Embryonic facial prominence (tissue), 1 donor: ENCODE results near the gene RAB17.

Experiments used
- DNase-seq: peaks from one replicate; pipeline ENCODE4 v3.0.0-alpha.2; 2016; ENCODE audit errors: extremely low spot score

Gene RAB17, protein sequence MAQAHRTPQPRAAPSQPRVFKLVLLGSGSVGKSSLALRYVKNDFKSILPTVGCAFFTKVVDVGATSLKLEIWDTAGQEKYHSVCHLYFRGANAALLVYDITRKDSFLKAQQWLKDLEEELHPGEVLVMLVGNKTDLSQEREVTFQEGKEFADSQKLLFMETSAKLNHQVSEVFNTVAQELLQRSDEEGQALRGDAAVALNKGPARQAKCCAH

DNA sequence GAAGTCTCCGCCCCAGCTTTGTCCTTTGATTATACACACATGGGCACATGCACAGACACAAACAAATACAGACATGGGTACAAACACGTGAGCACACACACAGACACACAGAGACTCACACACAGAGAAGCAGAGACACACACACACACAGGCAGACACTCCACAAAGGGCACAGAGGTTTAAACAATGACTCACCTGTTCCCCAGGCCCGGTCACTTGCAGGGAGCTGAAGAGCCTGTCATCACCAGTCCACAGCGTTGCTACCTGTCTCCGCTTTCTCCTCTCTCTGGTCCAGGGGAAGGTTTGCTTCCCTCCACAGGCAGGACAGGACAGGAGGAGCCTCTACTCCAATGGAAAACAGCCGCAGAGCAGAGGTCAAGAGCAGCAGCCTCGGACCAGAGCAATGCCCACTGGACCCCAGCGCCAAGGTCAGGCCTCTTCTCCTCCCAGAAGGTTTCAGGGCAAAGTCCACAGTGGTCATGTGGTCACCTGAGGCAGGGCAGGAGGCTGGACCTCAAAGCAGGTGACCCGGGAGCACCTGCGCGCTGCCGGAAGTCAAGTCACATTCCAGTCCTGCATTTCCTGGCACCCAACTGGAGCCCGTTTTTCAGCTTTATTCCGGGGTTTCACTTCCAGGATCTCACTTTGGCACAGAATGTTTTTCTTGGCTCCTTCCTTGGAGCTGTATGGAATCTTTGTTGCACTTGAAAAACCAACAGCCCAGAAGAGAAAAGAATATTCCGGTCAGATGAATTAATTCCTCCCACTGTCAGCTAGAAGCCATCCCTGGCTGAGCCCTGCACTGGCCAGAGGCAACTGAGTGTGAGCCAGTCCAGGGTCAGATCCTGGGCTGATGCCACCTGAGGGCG, at the start of gene RAB17:
TSS of gene RAB17 (minus strand) at position 463 of the 869 bp plus-strand sequence. CDS start 4,580 bp downstream, outside the sequence.
- no peak for DNase-seq

DNA sequence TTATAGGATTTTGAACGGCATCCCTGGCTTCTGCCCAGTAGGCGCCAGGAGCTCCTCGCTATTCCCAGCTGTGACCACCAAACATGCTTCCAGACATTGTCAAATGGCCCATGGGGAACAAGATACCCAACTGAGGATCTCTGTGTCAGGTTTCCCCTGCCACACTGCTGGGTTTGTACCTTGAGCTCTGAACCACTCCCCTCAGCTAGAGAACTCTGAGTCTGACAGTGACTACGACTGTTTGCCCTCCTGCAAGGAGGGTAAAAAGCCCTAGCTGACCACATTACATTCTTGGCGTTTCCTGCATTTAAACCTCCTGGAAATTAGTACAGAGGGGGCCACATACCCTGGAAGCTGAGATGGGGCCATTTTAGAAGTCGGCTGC, 49.3 kb upstream of the RAB17 start:
- no peak for DNase-seq

DNA sequence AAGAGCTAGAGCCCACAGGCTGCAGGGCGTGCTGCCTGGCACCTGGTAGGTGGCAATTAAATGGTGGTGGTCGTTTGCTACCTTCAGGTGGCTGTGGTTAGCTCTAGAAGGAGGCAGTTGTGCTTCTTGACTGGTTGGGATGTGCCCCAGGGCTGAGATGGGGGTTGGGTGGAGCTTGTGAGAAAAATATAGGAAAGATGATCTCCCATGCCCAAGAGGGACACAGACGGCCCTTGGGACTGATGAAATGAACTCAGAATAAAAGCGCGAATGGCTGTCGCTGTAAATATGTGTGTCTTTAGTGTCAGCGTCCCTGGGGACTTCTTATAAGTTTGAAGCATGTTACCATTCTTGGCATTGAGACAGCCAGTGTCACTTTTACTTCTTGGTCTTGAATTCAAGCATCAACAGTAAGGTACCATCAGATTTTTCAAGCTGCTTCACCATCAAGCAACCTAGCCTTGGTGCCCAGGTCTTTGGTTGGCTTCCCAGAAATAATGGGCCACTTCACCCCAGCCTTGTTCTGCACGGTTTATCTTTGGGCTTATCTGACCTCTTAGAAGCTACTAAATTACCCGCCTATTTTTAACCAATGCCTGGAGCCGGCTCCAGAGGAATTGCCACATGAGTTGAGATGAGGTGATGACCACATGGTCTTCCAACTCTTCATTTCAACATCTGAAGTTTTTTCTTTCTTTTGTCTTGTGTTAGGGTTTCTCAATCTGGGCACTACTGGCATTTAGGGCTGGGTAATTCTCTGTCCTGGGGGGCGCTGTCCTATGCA, 48.7 kb upstream of the RAB17 start:
- DNase-seq: no peak

DNA sequence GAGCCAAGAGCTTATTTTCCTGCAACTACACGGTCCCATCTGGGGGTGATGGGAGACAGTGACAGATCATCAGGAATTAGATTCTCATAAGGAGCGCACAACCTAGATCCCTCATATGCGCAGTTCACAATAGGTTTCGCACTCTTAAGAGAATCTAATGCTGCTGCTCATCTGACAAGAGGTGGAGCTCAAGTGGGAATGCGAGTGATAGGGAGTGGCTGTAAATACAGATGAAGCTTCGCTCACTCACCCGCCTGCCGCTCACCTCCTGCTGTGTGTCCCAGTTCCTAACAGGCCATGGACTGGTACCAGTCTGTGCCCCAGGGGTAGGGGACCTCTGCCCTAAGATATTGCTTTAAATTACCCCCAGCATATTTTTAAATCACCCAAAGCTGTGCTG, 47.6 kb upstream of the RAB17 start:
- no peak for DNase-seq

DNA sequence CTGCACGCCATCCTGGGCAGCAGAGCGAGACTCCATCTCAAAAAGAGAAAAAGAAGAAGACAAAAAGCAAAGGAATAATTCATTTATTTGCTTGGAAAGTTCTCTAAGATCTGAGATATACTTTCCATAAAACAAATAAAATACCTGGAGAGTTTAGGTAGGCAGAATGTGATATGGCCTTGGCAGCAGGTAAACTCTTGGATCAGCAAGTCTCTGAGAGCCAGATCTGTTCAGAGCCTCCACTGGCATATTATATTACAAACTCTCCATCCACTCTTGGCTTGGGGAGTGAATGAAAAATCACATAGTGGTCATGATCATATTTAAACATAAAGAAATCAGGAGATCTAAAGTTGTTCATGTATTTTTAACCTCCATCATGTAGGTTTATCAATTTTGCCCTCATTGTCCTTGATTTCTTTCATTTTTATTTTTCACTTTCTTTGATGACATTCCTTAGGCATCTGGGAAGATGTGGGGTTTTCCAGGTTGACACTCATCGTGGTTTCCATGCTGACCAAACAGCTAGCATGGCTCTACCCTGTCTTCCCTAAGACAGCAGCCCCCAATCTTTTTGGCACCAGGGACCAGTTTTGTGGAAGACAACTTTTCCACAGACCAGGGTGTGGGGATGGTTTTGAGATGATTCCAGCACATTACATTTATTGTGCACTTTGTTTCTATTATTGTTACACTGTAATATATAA, 47.0 kb upstream of the RAB17 start:
- no peak for DNase-seq

DNA sequence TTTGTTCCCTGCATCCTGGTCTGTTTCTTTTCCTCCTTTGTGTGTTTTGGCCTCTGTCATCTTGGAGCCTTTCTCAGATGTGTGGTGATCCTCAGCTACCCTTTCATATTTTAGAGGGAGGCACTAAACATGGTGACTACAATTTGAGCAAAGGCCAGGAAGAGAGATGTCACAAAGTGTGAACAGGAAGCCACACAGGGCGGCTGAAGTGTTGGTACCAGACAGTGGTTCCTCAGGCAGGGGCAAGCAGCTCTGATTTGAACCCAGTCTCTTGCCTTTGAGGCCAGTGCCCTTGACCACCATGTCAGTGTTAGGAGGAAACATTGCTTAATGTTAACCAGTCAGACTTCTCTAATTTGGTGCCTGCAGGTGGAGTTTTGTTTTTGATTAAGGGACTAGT, 46.0 kb upstream of the RAB17 start:
- DNase-seq: no peak

DNA sequence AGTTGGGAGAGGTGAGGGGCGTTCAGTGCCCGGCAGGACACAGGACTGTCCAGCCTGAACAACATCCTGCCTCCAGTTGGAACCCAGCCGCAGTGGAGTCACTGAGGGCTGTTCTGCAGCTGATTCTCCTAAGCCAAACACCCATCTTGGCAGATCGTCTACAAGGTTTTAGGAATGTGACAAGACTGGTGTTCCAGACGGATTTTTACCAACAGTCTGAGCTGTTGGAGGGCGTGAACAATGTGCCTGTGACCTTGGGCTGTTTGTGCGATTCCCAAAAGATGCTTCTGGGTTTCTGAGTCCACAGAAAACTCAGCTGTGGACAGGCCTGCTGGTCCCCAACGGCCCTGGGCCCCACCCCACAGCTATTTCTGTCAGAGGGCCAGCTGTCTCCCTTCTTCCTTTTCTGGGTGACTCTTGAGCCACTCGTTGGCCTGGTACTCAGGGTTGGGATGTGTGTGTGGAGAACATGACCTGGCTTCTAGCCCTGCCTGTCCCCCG, 42.6 kb upstream of the RAB17 start:
- no peak for DNase-seq

DNA sequence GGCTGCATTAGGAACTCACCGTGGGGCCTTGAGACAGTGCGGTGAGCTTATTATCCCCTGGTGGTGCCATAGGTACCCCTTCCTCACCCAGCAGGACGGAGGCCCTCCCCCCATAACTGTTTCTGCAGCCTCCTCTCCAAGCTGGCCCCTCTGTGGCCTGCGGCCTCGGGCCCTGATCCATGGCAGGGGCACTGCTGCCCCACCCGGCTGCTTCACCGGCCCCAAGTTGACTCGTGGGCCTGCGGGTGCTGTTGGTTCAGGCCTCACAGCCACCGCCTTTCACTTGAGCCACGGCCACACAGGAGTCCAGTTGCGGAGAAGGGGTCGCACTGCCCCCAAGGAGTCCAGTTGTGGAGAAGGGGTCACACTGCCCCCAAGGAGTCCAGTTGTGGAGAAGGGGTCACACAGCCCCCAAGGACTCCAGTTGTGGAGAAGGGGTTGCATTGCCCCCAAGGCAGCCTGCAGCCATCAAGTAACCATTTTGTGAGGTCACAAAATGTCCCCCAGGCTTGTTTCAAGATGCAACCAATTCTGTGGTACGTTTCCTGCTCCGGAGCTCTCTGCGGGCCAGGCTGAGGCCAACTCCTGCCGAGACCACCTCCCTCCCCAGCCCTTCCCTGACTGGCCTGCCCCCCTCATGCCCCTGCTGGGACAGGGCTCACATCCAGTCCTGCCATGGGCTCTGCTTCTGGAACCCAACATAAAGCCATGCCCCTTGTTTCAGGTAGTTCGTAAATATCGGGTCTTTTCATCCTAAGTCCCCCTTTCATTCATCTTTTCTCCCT, 41.5 kb upstream of the RAB17 start:
- no peak for DNase-seq

DNA sequence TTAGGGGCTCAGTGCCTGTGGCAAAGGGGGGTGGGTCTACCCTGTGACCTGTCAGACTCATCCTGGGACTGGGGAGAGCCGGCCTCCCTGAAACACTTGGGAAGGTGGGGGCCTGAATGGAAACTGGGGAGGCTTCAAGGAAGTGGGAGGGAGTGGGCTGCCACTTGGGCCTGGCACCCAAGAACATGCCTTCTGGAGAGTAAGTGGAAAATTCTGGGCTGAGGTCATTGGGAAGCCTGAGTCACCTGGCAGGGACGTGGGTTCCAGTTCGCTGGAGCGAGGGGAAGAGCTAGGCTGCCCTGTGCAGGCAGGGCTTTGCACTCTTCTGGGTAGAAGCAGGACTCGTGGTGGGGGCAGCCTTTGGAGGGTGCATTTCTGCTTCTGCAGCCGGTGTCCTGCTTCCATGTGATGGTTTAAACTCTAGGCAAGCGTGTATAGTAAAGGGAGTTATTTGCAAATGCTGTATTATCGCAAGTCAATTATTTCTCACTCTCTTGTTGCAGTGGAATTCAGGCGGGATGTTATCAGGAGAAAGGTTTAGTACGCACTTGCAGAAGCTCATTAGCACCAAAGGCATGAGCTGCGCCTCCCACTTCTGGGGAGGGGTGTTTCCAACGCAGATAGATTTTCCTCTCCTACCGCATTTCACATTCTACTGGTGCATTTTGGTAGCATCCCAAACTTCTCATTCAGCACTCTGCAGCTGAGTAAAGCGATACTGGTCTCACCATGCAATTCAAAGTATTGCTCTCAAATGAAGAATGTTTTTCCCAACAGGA, 40.7 kb upstream of the RAB17 start:
- no peak for DNase-seq

DNA sequence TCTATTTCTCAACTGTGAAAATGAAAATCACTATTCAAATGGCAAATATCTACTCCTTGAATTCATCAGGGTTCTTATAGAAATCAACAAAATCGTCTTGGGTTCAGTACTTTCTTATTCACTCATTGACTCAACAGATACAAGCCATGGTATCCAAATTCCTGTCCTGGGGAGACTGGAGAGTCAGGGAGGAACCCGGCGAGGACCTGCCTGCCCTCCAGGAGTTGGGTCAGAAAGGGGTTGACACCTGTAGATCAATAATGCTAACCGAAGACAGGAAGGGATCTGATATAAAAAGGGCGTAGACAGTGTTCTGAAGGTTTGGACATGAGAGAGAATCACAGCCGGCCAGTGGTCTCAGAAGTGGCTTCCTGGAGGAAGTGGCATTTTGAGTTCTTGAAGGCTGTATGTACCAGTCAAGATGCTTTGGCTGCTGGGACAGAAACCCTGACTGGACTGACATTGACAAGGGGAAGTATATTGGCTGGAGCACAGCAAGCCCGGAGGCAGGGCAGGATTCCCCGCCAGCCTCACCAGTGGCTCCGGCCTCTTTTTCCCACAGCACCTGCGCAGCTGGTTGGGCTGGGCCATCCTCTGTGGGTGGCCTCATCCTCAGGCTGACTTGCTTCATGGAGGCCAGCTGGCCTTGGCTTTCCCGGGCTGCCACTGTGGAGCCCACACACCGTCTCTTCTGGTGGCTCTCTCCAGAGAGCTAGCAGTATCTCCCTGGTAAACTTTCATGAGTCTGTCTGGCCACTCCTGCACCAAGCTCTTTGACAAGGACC, 39.9 kb upstream of the RAB17 start:
- DNase-seq: no peak

DNA sequence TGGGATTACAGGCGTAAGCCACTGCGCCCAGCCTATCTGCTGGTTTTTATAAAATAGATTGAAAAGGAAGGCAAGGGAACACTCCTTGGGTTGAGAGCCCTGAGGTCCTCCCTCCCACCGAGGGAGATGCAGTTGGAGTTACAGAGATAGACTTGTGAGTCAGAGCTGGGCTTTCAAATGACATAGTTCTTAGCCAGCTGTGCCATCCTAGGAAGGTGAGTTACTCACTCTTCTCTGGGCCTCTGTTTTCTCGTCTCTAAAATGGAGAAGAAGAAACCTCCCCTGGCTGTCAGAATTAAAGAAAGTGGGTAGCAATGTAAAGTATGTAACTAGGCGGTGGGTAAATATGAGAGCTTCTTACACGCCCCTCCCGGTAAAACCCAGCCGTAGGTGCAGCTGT, 39.2 kb upstream of the RAB17 start:
- no peak for DNase-seq

DNA sequence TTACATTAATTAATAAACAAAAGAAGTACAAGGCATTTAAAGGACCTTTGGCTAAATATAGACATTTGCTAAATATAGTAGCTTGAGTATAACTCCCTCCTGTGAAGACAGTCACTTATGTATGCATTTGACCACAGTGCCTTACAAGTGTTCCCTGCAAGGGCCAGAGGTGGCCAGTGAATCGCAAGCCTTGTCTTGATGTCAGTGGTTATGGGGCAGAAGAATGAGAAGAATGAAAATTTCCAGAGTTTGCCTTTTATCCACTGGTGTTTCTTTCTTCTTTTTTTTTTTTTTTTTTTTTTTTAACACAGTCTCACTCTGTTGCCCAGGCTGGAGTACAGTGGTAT, 38.6 kb upstream of the RAB17 start:
- no peak for DNase-seq

DNA sequence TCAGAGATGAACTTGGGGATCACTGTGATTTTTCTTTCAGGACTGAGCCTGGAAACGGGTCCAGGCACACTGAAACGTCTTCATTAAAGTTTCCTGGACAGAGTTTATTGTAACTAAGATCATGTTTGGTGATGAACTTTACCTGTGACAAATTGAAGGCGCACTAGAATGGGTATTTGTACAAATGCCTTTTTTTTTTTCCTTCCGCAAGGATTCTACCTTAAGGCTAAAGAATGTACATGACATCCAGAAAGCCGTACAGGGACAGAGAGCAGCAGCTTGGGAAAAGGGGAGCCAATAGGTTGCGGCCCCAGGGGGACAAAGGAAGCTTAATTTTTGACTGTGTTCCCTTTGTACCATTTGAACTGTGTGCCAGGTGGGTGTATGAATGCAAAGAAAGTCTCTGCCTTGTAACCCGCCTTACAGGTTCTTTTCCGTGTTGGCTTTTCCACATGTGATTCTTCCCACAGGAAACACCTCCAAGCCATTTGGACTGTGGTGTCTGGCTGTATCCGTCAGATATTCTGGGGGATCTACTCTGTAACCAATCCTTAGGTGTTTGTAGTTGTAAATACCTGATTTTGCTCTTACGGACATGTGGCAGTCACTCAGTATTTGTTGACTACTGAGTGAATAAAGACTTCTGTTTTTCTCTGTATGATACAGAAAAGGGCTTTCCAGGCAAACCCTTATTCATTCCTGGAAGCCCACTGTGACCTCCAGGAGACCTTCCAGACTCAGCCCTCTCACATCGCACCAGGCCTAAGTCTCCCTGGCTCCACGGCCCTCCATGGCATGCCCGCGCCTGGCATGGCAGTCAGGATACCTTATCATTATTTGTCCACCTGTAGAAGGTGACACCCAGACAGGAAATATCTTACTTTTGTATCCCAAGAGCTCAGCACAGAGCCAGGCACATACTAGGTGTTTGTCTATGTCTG, 38.0 kb upstream of the RAB17 start:
- DNase-seq: no peak

DNA sequence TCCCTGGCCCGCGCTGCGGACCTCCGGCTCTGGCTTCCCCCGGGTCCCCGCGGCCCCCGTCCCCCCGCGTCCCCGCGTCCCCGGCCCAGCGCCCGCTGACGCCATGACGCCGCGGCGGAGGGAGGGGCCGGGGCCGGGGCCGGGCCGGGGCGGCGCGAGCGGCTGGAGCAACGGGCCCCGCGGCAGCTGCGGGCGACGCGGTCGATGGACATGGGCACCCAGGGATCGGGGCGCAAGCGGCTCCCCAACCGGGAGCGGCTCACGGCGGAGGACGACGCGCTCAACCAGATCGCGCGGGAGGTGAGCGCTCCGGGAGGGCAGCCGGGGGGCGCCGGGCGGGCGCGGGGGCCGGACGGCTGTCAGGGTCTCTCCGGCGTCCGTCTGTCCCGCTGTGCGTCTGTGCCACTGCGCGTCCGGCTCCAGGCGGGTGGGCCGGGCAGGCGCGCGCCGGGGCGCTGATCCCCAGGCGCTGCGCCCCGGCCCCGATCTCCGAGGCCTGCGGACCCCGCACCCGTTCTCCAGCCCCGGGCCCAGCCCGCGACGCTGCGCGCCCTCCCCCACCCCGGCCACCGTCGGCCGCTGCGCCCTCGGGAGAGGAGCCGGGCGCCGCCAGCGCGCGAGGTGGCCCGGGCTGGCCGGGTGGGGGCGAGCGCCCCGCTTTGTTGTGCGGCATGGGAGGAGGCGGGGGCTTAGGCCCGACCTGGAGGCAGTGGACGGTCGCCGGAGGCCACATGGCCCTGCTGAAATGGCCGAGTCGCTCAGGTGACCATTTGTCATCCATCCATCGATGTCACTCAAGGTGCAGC, 37.1 kb upstream of the RAB17 start, which contains the start of gene LRRFIP1:
TSS of gene LRRFIP1 (plus strand) at position 147 of the 806 bp plus-strand sequence. CDS start at position 205, 58 bp downstream.
- DNase-seq: no peak

DNA sequence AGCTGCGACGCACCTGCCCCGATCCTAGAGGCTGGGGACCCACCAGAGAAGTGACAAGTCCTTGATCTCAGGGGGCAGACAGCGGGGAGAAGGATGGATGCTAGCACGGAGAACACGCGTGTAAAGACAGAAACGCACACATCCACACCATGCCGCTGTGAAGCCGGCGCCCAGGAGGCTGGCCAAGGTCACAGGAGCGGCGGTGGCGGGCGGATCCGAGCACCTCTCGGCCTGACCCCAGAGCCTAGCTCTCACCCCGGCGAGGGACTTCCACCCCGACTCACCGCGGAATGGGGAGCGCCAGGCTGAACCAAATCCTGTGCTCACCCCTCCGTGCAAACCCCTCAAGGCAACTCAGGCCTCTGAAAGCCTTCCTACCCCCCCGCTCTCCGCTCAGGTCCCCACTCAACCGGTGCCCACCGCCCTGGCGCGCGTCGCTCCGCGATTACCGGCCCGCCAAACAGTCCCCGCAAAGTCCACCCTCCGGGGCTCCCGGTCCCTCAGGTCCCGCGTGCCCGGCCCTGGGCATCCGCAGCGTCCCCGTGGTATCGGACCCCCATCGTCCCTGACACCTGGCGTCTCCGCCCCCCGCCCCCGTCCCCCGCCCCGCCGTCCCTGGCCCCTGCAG, 36.4 kb upstream of the RAB17 start:
- DNase-seq: no peak

DNA sequence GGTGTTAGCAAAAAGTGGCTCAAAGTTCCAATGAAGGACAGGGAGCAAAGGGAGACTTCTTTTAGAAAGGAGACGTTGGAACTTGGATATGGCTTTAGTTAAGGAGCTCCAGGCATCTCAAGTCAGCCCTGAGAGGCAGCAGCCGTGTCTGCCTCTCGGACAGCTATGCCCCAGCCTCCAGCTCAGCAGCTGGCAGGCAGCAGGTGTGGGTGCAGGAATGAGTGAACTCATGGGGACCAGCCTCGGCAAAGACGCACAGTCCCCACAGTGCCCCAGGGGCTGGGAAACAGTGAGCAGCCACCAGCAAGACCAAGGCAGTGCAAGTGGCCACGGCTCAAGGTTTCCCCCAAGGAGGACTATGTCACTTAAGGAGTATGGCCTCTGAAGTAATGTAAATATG, 35.2 kb upstream of the RAB17 start:
- no peak for DNase-seq

DNA sequence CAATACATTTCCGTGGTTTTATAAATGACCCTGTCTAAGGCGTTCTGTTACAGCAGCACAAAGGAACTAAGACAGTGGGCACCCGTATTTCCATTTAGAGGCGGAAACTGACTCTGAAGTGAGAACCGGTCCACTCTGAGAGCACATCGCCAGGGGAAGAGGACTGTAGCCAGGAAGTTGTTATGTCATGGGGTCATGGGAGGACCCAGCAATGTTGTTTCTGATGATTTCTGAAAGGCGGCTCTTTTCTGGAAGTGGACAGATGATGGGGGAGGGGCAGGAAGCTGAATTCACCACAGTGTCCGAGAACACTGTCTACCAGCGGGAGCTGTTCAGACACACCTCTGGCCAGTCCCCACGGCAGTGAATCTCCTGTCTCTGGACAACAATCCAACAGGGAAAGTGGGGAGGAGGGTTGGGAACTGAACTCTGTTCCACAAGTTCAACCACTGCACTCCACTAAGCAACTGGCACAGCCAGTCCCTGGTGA, 34.7 kb upstream of the RAB17 start:
- DNase-seq: no peak
